Subcutaneous preadipocyte (primary cell): ENCODE data around the gene POU4F2. TPM values are rescaled to one million over a fixed set of nuclear protein-coding genes. Genes with fewer than 3 reads are reported as not detected.

Source experiments
- total RNA-seq: library from RNA; depleted of rRNA; stranded (reverse); fragments of >200 nt; gene quantifications from 2 replicates; pipeline ENCODE4 v1.2.3, GENCODE V29; 2012

The POU4F2 gene, protein sequence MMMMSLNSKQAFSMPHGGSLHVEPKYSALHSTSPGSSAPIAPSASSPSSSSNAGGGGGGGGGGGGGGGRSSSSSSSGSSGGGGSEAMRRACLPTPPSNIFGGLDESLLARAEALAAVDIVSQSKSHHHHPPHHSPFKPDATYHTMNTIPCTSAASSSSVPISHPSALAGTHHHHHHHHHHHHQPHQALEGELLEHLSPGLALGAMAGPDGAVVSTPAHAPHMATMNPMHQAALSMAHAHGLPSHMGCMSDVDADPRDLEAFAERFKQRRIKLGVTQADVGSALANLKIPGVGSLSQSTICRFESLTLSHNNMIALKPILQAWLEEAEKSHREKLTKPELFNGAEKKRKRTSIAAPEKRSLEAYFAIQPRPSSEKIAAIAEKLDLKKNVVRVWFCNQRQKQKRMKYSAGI
- not detected in 2 replicates for total RNA-seq

DNA sequence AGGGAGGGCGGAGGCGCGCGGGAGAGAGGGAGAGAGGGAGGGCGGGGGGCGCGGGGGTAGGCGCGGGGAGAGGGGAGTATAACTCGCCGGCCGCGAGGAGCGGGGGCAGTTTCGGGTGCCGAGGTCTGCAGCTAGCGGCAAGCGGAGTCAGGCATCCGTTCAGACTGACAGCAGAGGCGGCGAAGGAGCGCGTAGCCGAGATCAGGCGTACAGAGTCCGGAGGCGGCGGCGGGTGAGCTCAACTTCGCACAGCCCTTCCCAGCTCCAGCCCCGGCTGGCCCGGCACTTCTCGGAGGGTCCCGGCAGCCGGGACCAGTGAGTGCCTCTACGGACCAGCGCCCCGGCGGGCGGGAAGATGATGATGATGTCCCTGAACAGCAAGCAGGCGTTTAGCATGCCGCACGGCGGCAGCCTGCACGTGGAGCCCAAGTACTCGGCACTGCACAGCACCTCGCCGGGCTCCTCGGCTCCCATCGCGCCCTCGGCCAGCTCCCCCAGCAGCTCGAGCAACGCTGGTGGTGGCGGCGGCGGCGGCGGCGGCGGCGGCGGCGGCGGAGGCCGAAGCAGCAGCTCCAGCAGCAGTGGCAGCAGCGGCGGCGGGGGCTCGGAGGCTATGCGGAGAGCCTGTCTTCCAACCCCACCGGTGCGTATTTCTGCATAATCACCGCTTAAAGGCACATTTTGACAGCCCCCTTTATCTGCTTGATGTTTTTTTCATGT is at the start of gene POU4F2:
Gene POU4F2, plus strand, starts transcription at position 108 of the 720 bp plus-strand sequence. Its CDS starts 248 bp downstream, at position 356.

Other genes starting within 250 kb of the POU4F2 start
- 6.6 and 11.1 TPM in 2 replicates for gene SLC10A7, start 117.0 kb upstream of the POU4F2 start, total RNA-seq